Epithelial cell of proximal tubule (primary cell): ENCODE results near the gene RTN4RL1. TPM values are rescaled to one million over a fixed set of nuclear protein-coding genes. Genes with fewer than 3 reads are reported as not detected.

Experiments used
- DNase-seq: peaks from one replicate; pipeline ENCODE4 v3.0.0-alpha.2; 2011; ENCODE audit warnings: low read depth
- H3K4me3 ChIP-seq: 2 replicates; pipeline ENCODE4 v1.5.1; 2011; ENCODE audit warnings: low read depth, mild to moderate bottlenecking, low read length
- total RNA-seq: library from RNA; depleted of rRNA; stranded (reverse); fragments of >200 nt; gene quantifications from 2 replicates; pipeline ENCODE4 v1.2.3, GENCODE V29; 2015
- TF ChIP-seq, protein P1 (sequence below): conservative IDR thresholded peaks from 2 replicates; pipeline ENCODE4 v1.5.1; 2012; ENCODE audit warnings: low read depth, mild to moderate bottlenecking, low read length

RTN4RL1 gene
- total RNA-seq, 1 donor from 2014 or later = not detected

DNA sequence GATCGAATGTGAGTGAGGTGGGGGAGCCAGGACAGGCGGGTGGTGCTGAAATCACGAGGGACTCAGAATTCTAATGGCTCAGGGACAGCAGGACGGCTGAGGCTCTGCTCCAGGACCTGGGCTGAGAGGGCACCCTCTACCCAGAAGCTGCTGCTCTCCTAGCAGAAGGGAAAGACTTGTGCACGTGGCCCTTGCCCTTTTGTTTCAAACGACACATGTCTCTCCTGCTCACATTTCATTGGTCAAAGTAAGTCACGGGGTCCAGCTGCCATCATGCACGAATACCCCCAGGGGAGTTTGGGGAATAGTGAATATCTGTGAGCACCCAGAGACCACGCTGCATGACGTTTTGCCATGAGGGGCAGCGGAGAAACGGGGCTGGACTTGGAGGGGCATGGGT lies 73.2 kb downstream of the RTN4RL1 start:
- H3K4me3 ChIP-seq = no peak overlapping the region
- no peak for DNase-seq
- TF ChIP-seq, protein P1, sequence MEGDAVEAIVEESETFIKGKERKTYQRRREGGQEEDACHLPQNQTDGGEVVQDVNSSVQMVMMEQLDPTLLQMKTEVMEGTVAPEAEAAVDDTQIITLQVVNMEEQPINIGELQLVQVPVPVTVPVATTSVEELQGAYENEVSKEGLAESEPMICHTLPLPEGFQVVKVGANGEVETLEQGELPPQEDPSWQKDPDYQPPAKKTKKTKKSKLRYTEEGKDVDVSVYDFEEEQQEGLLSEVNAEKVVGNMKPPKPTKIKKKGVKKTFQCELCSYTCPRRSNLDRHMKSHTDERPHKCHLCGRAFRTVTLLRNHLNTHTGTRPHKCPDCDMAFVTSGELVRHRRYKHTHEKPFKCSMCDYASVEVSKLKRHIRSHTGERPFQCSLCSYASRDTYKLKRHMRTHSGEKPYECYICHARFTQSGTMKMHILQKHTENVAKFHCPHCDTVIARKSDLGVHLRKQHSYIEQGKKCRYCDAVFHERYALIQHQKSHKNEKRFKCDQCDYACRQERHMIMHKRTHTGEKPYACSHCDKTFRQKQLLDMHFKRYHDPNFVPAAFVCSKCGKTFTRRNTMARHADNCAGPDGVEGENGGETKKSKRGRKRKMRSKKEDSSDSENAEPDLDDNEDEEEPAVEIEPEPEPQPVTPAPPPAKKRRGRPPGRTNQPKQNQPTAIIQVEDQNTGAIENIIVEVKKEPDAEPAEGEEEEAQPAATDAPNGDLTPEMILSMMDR = no peak

DNA sequence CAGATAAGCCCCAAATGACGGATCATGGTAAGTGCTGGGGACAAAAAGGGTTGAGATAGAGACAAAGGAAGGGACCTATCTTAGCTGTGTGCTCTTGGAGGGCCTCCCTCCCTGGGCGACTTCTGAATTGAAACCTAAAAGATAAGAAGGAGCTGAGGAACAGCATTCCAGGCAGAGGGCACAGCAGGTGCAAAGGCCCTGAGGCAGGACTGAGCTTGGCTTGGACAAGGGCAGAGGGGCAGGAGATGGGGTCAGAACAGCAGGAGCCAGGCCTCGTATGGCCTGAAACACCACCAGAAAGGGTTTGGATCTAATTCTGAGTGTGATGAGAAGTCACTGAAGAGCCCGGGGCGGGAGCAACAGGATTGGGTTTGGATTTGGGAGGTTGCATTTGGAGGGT lies 75.4 kb downstream of the RTN4RL1 start:
- no peak overlapping the region for H3K4me3 ChIP-seq
- no peak for DNase-seq
- TF ChIP-seq, protein P1 = no peak

DNA sequence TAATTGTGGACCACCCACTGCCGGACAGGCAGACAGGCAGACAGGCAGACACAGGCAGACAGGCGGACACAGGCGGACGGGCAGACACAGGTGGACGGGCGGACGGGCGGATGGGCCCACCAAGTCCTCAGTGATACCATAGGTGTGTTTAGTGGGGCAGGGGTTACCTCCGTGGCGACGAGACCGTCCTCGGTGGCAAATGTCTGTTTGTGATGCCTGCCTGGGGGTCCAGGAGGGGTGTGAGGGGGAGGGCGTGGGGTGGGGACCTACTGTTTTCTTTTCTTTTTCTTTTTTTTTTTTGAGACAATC lies 76.7 kb downstream of the RTN4RL1 start:
- no peak for DNase-seq
- H3K4me3 ChIP-seq = no peak overlapping the region
- TF ChIP-seq, protein P1 = no peak

DNA sequence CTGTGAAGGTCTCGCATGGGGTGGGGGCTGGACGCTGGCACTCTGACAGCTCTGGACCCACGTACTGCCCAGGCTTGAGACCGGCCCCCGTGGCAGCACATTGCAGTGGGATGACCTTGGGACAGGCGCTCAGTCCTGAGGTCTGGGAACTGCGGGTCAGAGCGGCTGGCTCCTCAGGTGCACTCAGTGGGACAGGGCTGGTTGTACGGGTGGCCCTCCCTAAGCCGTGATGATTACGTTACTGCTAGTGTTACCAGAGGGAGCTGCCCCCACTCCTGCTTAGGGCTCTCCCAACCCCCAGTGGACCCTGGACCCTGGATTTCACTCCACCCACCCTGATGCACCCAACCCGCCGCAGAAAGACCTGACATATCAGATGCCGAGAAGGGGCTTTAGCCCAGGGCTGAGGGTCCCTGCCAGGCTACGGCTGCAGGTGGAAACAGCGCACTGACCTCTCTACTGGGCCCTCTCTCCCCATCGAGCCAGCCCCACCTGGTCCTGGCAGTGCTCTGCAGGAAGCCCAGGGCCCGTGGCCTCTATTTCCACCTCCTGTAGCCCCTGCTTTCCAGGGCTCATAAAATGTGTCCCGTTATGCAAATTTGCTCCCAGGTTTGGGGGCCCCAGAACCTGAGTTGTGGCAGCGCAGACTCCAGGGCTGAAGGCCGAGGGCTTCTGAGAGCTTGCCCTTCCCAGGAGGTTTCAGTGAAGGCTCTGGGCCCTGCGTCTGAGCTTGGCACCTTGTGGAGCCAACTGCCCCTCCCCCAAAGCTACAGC lies 77.2 kb downstream of the RTN4RL1 start:
- no peak overlapping the region for H3K4me3 ChIP-seq
- DNase-seq = no peak
- TF ChIP-seq, protein P1 = no peak

DNA sequence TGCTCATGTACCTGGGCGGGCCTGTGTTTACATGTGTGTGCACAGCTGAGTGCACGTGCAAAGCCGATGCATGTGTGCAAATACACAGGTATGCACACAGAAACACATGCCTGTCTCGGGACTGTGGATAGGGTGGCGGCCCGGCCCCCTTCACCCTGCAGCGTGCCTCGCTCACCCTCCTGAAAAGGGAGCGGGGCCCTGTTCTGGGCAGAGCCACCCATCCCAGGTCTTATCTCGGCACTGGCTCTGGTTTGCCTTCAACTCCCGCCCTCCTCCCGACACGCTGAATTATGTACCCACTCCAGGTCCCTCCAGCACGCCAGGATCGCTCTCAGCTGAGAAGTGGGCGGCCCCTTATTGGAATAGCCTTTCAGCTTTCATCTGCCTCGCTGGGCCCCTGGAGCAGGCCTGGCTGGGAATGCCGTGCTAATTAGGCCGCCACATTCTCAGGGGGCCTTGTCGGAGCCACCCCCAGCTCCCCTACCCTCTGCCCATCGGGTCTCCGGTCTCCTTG lies 77.8 kb downstream of the RTN4RL1 start:
- TF ChIP-seq, protein P1 = no peak
- no peak for DNase-seq
- no peak overlapping the region for H3K4me3 ChIP-seq

DNA sequence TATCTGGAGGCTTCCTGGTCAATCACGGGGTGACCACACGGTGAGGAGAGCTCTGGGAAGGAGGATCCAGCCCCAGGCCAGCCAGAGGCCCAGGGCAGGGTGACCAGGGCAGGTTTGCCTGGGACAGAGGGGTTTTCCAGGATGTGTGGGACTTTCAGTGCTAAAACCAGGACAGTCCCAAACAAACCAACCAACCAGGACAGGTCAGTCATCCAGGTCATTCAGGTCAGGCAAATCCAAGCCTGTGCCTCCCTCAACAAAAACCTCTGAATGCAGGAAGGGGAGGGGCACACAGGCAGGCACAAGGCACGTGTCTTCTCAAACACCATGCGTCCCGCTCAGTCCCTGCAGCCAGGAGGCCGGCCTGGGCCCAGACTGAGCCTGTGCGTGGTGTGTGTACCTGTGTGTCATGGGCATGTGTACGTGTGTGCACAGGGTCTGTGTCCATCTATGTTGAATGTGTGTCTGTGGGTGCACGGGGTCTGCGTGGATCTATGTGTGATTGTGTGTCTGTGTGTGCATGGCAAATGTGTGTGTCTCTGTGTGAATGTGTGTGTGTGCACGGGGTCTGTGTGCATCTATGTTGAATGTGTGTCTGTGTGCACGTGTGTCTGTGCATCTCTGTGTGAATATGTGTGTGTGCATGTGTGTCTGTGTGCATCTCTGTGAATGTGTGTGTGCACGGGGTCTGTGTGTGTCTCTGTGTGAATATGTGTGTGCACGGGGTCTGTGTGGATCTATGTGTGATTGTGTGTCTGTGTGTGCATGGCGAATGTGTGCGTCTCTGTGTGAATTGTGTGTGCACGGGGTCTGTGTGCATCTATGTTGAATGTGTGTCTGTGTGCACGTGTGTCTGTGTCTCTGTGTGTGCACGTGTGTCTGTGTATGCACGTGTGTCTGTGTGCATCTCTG lies 78.9 kb downstream of the RTN4RL1 start:
- DNase-seq = no peak
- H3K4me3 ChIP-seq = no peak overlapping the region
- TF ChIP-seq, protein P1 = no peak
